ENCODE measurements around the gene BRCA2. TPM values are rescaled to one million over a fixed set of nuclear protein-coding genes. Genes with fewer than 3 reads are reported as not detected.

The BRCA2 gene
- total RNA-seq, 1 experiment from 2014 or later = 11.9 TPM

DNA sequence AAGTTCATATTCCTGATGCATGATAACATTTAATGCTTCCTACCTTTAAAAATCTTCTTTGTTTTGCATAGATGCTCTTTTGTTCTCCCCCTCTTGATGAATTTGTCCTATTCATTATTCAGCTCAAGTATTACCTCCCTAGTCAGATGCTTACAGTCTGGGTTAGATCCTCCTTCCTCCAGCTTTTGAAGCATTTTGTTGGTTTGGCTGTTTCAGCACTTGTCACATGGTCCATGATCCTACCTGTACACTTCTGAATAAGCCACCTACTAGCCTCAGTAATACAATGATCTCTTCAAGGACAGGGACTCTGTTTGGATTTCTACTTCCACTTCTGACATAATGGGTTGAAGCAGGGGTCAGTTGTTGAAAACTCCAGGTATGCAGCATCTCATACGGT, 75.2 kb downstream of the BRCA2 start:
- CTCF ChIA-PET = interaction anchor here (0.6 to 0.7 kb wide), 3 partner anchors 9 to 127 kb away, joined by 3 read pairs; no protein-coding TSS in a partner anchor

GRCh38 chr13:32391101-32391619, 75.9 kb downstream of the BRCA2 start:
- peaks cover 20% of the 10 kb centered on the region for H3K36me3 Mint-ChIP-seq (ENCODE audit: insufficient read depth, unreplicated experiment)
- H3K4me1 Mint-ChIP-seq (ENCODE audit: insufficient read depth, unreplicated experiment) = no peaks in the 10 kb centered on the region
- TF ChIP-seq, protein P1, sequence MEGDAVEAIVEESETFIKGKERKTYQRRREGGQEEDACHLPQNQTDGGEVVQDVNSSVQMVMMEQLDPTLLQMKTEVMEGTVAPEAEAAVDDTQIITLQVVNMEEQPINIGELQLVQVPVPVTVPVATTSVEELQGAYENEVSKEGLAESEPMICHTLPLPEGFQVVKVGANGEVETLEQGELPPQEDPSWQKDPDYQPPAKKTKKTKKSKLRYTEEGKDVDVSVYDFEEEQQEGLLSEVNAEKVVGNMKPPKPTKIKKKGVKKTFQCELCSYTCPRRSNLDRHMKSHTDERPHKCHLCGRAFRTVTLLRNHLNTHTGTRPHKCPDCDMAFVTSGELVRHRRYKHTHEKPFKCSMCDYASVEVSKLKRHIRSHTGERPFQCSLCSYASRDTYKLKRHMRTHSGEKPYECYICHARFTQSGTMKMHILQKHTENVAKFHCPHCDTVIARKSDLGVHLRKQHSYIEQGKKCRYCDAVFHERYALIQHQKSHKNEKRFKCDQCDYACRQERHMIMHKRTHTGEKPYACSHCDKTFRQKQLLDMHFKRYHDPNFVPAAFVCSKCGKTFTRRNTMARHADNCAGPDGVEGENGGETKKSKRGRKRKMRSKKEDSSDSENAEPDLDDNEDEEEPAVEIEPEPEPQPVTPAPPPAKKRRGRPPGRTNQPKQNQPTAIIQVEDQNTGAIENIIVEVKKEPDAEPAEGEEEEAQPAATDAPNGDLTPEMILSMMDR (IDR thresholded peaks at IDR 0.05; ENCODE audit: unreplicated experiment) = no peak
- ChIA-PET POLR2A (interaction anchor here (1.1 to 1.5 kb wide), 2 partner anchors 11 to 13 kb away, joined by 3 to 4 read pairs; no protein-coding TSS in a partner anchor), CTCF (interaction anchor here (0.6 to 0.7 kb wide), 4 partner anchors 10 to 265 kb away, joined by 3 read pairs; no protein-coding TSS in a partner anchor)
- H3K9me3 Mint-ChIP-seq (ENCODE audit: unreplicated experiment) = no peaks in the 10 kb centered on the region
- H3K4me3 Mint-ChIP-seq (ENCODE audit: unreplicated experiment) = no peak overlapping the region
- H3K27ac Mint-ChIP-seq (ENCODE audit: low read depth, unreplicated experiment) = no peak overlapping the region
- intact Hi-C loops (cut with micrococcal nuclease) = no loop called here
- no peak for DNase-seq (ENCODE audit: unreplicated experiment)
- no peaks in the 10 kb centered on the region for H3K27me3 Mint-ChIP-seq (ENCODE audit: insufficient read depth, unreplicated experiment)
- BruUV-seq (replicated peaks) = no TSS peak

More for the DNA sequence above, 75.2 kb downstream of the BRCA2 start:
- no TSS peak for BruUV-seq (replicated peaks)
- Mint-ChIP-seq H3K27me3 (ENCODE audit: insufficient read depth, unreplicated experiment) (no peaks in the 10 kb centered on the region), H3K36me3 (ENCODE audit: insufficient read depth, unreplicated experiment) (peaks cover 17% of the 10 kb centered on the region), H3K9me3 (ENCODE audit: unreplicated experiment) (no peaks in the 10 kb centered on the region), H3K4me1 (ENCODE audit: insufficient read depth, unreplicated experiment) (no peaks in the 10 kb centered on the region), H3K27ac (ENCODE audit: low read depth, unreplicated experiment) (no peak overlapping the region), H3K4me3 (ENCODE audit: unreplicated experiment) (no peak overlapping the region)
- no peak for DNase-seq (ENCODE audit: unreplicated experiment)
- intact Hi-C loops (cut with micrococcal nuclease) = no loop called here
- TF ChIP-seq, protein P1 (IDR thresholded peaks at IDR 0.05; ENCODE audit: unreplicated experiment) = no peak
- POLR2A ChIA-PET = interaction anchor here (0.6 to 1.5 kb wide), 3 partner anchors 10 to 27 kb away, joined by 3 to 4 read pairs (median 3); no protein-coding TSS in a partner anchor

DNA sequence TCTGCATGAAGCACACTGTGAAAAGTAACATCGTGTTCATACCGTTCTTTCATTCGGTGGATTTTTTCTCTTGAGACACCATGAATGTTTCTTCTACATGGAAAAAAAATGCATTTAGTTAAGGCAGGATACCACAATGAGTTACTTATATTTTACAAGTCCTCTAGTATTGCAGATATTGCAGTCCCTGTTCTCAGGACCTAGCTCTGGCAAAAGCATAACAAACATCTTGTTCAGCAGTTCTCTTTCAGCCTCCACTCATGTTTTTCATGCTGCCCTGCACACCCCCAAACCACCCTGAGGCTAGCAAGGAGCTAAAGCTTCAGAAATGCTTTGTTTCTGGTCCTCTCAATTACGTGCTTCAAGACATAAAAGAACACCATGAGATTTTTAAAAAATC, 87.8 kb downstream of the BRCA2 start:
- Mint-ChIP-seq H3K9me3 (ENCODE audit: unreplicated experiment) (no peaks in the 10 kb centered on the region), H3K27me3 (ENCODE audit: insufficient read depth, unreplicated experiment) (no peaks in the 10 kb centered on the region), H3K27ac (ENCODE audit: low read depth, unreplicated experiment) (no peak overlapping the region), H3K4me3 (ENCODE audit: unreplicated experiment) (no peak overlapping the region), H3K4me1 (ENCODE audit: insufficient read depth, unreplicated experiment) (no peaks in the 10 kb centered on the region), H3K36me3 (ENCODE audit: insufficient read depth, unreplicated experiment) (peaks cover 20% of the 10 kb centered on the region)
- POLR2A ChIA-PET = interaction anchor here (0.6 kb wide), 1 partner anchor 33 kb away, joined by 3 read pairs; no protein-coding TSS in a partner anchor
- no peak for DNase-seq (ENCODE audit: unreplicated experiment)
- CTCF ChIA-PET = no interaction called here
- no TSS peak for BruUV-seq (replicated peaks)
- intact Hi-C loops (cut with micrococcal nuclease) = no loop called here
- TF ChIP-seq, protein P1 (IDR thresholded peaks at IDR 0.05; ENCODE audit: unreplicated experiment) = no peak

DNA sequence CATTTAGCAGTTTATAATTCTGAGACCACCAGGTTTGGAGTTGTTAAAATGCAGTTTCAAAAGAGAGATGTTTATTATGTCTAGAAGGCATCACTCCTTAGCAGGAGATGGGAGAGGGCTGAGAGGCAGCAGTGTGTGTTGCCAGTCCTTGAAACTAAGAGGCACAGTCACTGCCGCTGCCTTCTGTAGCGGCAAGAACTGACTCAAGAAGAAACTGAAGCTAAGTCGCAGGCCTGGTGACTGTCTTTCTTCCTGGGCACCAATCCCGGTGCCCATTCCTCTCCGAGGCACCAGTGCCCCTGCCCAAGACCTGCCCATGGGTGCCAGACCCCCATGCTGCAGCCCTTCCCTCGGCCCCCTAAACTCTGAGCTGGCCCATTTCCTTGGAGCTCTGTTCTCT, 92.5 kb downstream of the BRCA2 start:
- Mint-ChIP-seq H3K36me3 (ENCODE audit: insufficient read depth, unreplicated experiment) (peaks cover 3% of the 10 kb centered on the region), H3K4me1 (ENCODE audit: insufficient read depth, unreplicated experiment) (peaks cover 6% of the 10 kb centered on the region), H3K27me3 (ENCODE audit: insufficient read depth, unreplicated experiment) (no peaks in the 10 kb centered on the region), H3K9me3 (ENCODE audit: unreplicated experiment) (no peaks in the 10 kb centered on the region), H3K4me3 (ENCODE audit: unreplicated experiment) (no peak overlapping the region), H3K27ac (ENCODE audit: low read depth, unreplicated experiment) (no peak overlapping the region)
- POLR2A ChIA-PET = interaction anchor here (0.9 to 1.3 kb wide), 2 partner anchors 16 to 24 kb away, joined by 3 to 4 read pairs; no protein-coding TSS in a partner anchor
- DNase-seq (ENCODE audit: unreplicated experiment) = no peak
- no TSS peak for BruUV-seq (replicated peaks)
- CTCF ChIA-PET = interaction anchor here (0.6 to 0.7 kb wide), 2 partner anchors 12 to 495 kb away, joined by 3 to 4 read pairs; no protein-coding TSS in a partner anchor
- intact Hi-C loops (cut with micrococcal nuclease) = no loop called here
- TF ChIP-seq, protein P1 (IDR thresholded peaks at IDR 0.05; ENCODE audit: unreplicated experiment) = no peak

All from MCF 10A (cell line).